A549 (cell line): ENCODE results near the gene RTN4IP1. TPM values are rescaled to one million over a fixed set of nuclear protein-coding genes. Genes with fewer than 3 reads are reported as not detected.

Experiments used
- ATAC-seq, 2 experiments: fragments of 200-7000 bp in 1 of 2; fragments of >200 bp in 1 of 2; cut with Nextera tagmentation in 1 of 2; cut with Tn5 transposase in 1 of 2; 3 replicates each; pipeline versions ENCODE4 v1.8.0 to v1.9.1; 2018 to 2020; ENCODE audit warnings: mild to moderate bottlenecking in 1 of 2, moderate library complexity in 1 of 2
- CTCF ChIA-PET: fragments of 300-600 bp; sonication (Branson Sonifier 250); formaldehyde crosslinking; extraction: SDS; loops from one replicate; lab custom pipeline; 2021; ENCODE audit warnings: antibody characterized with exemption, inconsistent platforms; lab: Yijun Ruan, JAX
- POLR2A ChIA-PET: fragments of 350-600 bp; formaldehyde crosslinking; extraction: SDS; loops from one replicate; lab custom pipeline; 2021; ENCODE audit warnings: antibody characterized with exemption, inconsistent platforms; lab: Yijun Ruan, JAX
- DNase-seq, 2 experiments: peaks; one replicate each; pipeline versions ENCODE4 v3.0.0 to v3.0.0-alpha.2; 2011 to 2016; ENCODE audit warnings: low read depth in 1 of 2, low spot score in 1 of 2
- FAIRE-seq: peaks from 2 replicates; lab custom pipeline; 2011; peaks lifted over from hg19 to GRCh38; lab: Jason Lieb, UNC
- H3K27ac ChIP-seq, 2 experiments: fragments of >200 bp; sonication (Bioruptor Twin); formaldehyde crosslinking; 3 replicates each; pipeline ENCODE4 v1.5.1; 2016 to 2017
- H3K4me1 ChIP-seq: fragments of >200 bp; sonication (Bioruptor Twin); formaldehyde crosslinking; 3 replicates; pipeline ENCODE4 v1.6.1; 2016
- H3K4me2 ChIP-seq: fragments of >200 bp; sonication (Bioruptor Twin); formaldehyde crosslinking; 3 replicates; pipeline ENCODE4 v1.6.1; 2016
- H3K4me3 ChIP-seq: fragments of >200 bp; sonication (Bioruptor Twin); formaldehyde crosslinking; 3 replicates; pipeline ENCODE4 v1.5.1; 2016
- H3K9me3 ChIP-seq: fragments of >200 bp; sonication (Bioruptor Twin); formaldehyde crosslinking; 3 replicates; pipeline ENCODE4 v1.6.1; 2016
- ATOH8 ChIP-seq: fragments of 250-450 bp; sonication (Bioruptor Pico); IDR thresholded peaks from 2 replicates; pipeline ENCODE4 v1.5.0; 2020; ENCODE audit warnings: low read depth, mild to moderate bottlenecking, moderate library complexity
- CBX2 ChIP-seq: fragments of 200-600 bp; sonication (generic); IDR thresholded peaks from 2 replicates; pipeline ENCODE4 v1.6.1; 2016; ENCODE audit warnings: low read depth, mild to moderate bottlenecking, borderline replicate concordance
- CEBPB ChIP-seq, 2 experiments: fragments of >200 bp in 1 of 2; sonication (Bioruptor Twin) in 1 of 2; formaldehyde crosslinking in 1 of 2; IDR thresholded peaks; 2 replicates each; pipeline ENCODE4 v1.6.1; 2012 to 2016
- E2F6 ChIP-seq: IDR thresholded peaks from 2 replicates; pipeline ENCODE4 v1.6.1; 2012; ENCODE audit warnings: low read depth, borderline replicate concordance
- FOSB ChIP-seq: fragments of 250-450 bp; sonication (Bioruptor Pico); IDR thresholded peaks from 2 replicates; pipeline ENCODE4 v1.5.0; 2020; ENCODE audit warnings: mild to moderate bottlenecking, moderate library complexity
- FOSL2 ChIP-seq, 2 experiments: fragments of 450-650 bp in 1 of 2; fragments of >200 bp in 1 of 2; sonication (Bioruptor Twin) in 1 of 2; formaldehyde crosslinking; IDR thresholded peaks; 2 replicates each; pipeline versions ENCODE4 v1.5.0 to v1.6.1; 2016 to 2020; ENCODE audit warnings: mild to moderate bottlenecking in 1 of 2, moderate library complexity in 1 of 2
- GATA3 ChIP-seq: IDR thresholded peaks from 2 replicates; pipeline ENCODE4 v1.6.1; 2012; ENCODE audit warnings: borderline replicate concordance
- HOXA7 ChIP-seq: fragments of 250-450 bp; sonication (Bioruptor Pico); IDR thresholded peaks from 2 replicates; pipeline ENCODE4 v1.5.0; 2020; ENCODE audit warnings: mild to moderate bottlenecking, moderate library complexity
- HOXB5 ChIP-seq: fragments of 250-450 bp; sonication (Bioruptor Pico); IDR thresholded peaks from 2 replicates; pipeline ENCODE4 v1.5.0; 2020; ENCODE audit warnings: mild to moderate bottlenecking, moderate library complexity
- JUNB ChIP-seq: fragments of >200 bp; sonication (Bioruptor Twin); formaldehyde crosslinking; IDR thresholded peaks from 2 replicates; pipeline ENCODE4 v1.6.1; 2016
- MAFK ChIP-seq: fragments of 450-650 bp; IDR thresholded peaks from 2 replicates; pipeline ENCODE4 v1.6.1; 2014; ENCODE audit not compliant: partially characterized antibody
- NPAS2 ChIP-seq: fragments of 250-450 bp; sonication (Bioruptor Pico); IDR thresholded peaks from 2 replicates; pipeline ENCODE4 v1.8.0; 2022; ENCODE audit warnings: mild to moderate bottlenecking, moderate library complexity, borderline replicate concordance
- PHF8 ChIP-seq: fragments of 200-600 bp; sonication (generic); IDR thresholded peaks from 2 replicates; pipeline ENCODE4 v1.6.1; 2016; ENCODE audit warnings: low read depth, mild to moderate bottlenecking, antibody characterized with exemption, moderate library complexity, borderline replicate concordance
- POLR2A ChIP-seq: IDR thresholded peaks from 2 replicates; pipeline ENCODE4 v1.6.1; 2012; ENCODE audit warnings: mild to moderate bottlenecking, low read length
- POLR2AphosphoS2 ChIP-seq: conservative IDR thresholded peaks from 2 replicates; pipeline ENCODE4 v1.6.1; 2012; ENCODE audit warnings: low read length, improper control_type of control experiment, inconsistent platforms
- RAD21 ChIP-seq, 2 experiments: fragments of >200 bp in 1 of 2; sonication (Bioruptor Twin) in 1 of 2; formaldehyde crosslinking in 1 of 2; IDR thresholded peaks in 1 of 2; conservative IDR thresholded peaks in 1 of 2; 2 replicates in 1 of 2; 3 replicates in 1 of 2; pipeline ENCODE4 v1.6.1; 2012 to 2018; ENCODE audit warnings: inconsistent platforms in 1 of 2
- RCOR1 ChIP-seq: fragments of 150-350 bp; IDR thresholded peaks from 2 replicates; pipeline ENCODE4 v1.6.1; 2014; ENCODE audit warnings: antibody characterized with exemption, low read length, low read depth
- ZFP36 ChIP-seq: fragments of 450-650 bp; IDR thresholded peaks from 2 replicates; pipeline ENCODE4 v1.6.1; 2014; ENCODE audit warnings: borderline replicate concordance; ENCODE audit not compliant: partially characterized antibody
- WGBS: methylation state at CpG from one replicate; pipeline ENCODE4 v1.1.6; 2017; ENCODE audit errors: missing lambda C conversion rate; 5-methylcytosine and 5-hydroxymethylcytosine counted together
- polyA plus RNA-seq, 4 experiments: library from polyadenylated mRNA; depleted of rRNA in 3 of 4; stranded (reverse); fragments of >200 nt; fragmentation: RNase III in 1 of 4; extraction: RNeasy Plus Mini Kit Qiagen cat#74134 plus additional on column Dnase treatment in 1 of 4; gene quantifications; 2 replicates in 3 of 4; 3 replicates in 1 of 4; pipeline ENCODE4 v1.2.3, GENCODE V29; 2011 to 2017
- TF ChIP-seq, protein P1 (sequence below): fragments of >200 bp; sonication (Bioruptor Twin); formaldehyde crosslinking; IDR thresholded peaks from 3 replicates; pipeline ENCODE4 v1.5.1; 2016
- TF ChIP-seq, protein P2 (sequence below): IDR thresholded peaks from 2 replicates; pipeline ENCODE4 v1.6.1; 2012

RTN4IP1 gene
- polyA plus RNA-seq, 2 of the 4 experiments (the other 2 are of a cell fraction) = 13.9 to 15.1 TPM

DNA sequence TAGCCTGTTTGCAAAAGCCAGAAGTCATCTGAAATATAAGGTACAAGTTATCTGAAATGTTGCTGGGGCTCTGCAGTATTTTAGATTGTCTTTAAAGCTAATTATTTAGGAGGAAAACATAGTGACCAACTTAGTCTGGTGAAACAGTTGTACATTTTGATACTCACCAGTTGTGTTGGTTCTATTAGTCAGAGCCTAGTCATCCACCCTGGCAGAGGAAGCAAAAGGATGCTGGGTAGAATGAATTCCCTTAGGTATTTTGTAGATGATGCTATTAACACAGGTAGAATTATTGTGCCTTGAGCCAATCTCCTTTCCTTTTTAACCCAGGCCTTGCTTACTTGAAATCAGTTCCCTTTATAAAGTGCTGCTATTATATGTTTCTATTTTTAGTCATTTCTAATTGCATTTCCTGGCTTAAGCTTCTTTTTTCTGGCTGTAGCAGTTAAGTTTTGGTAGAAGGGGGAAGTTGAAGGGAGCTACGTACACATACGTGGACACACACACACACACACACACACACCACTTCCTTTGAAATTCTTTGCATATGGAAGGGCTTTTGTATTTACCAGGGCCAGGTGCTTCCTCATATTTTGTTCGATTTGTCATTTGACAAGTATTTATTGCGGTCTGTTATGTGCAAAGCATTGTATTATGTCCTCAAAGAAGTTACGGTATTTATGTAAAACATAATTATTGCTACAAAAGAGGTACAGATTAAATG lies 82.4 kb downstream of the RTN4IP1 start:
- 54% methylated on average over 5 of the region's 5 CpGs for WGBS
- Histone ChIP-seq H3K4me2 (peak overlapping the region; percentile 41), H3K4me3 (no peak overlapping the region), H3K4me1 (peaks cover 25% of the 10 kb centered on the region; the same call in 2 of the 3 replicates), H3K27ac (peak overlapping the region; percentile 55 to 71), H3K9me3 (no peaks in the 10 kb centered on the region)
- DNase-seq (peak; percentile 36 to 45), FAIRE-seq (no peak), ATAC-seq (peak; percentile 82 to 84; a peak in 5 of 6 replicates)
- POLR2A ChIA-PET = no interaction called here
- CTCF ChIA-PET = interaction anchor here (0.6 to 0.7 kb wide), 3 partner anchors 15 to 107 kb away, joined by 3 read pairs; no protein-coding TSS in a partner anchor
- TF ChIP-seq JUNB (peak; percentile 51), HOXB5 (no peak), POLR2AphosphoS2 (no peak), FOSL2 (IDR thresholded peaks at IDR 0.05) (no peak), FOSL2 (CRISPR knock-in tag; IDR thresholded peaks at IDR 0.05) (peak; percentile 69)

DNA sequence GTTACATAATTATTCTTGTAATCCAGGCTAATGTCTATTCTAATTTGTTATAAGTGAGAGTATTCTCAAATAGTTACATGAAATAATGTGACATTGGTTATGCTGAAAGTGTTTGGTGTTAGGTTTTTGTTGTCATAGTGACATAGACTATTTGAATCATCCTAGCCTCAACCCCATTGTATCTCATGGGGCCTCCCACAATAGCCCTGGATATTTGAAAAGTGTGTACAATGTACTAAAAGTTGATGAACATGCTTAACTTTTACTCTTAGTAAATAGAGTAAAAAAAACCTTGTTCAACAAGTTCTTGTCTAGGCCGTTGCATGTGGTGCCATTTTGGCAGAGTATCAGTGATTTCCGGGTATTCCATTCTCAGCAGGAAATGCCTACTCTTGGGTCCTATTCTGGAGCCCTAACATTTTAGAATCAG lies 83.0 kb downstream of the RTN4IP1 start:
- ChIA-PET CTCF (no interaction called here), POLR2A (no interaction called here)
- ATAC-seq (peak; percentile 38 to 56; a peak in 4 of 6 replicates), DNase-seq (peak in 1 of 2 experiments; percentile 18), FAIRE-seq (no peak)
- Histone ChIP-seq H3K4me2 (peak overlapping the region; percentile 41), H3K4me1 (peaks cover 26% of the 10 kb centered on the region; the same call in 2 of the 3 replicates), H3K9me3 (no peaks in the 10 kb centered on the region), H3K4me3 (no peak overlapping the region), H3K27ac (peak overlapping the region; percentile 55 to 71)
- WGBS = 7% methylated on average over 2 of the region's 2 CpGs
- TF ChIP-seq E2F6 (no peak), GATA3 (no peak), ATOH8 (no peak), FOSB (CRISPR knock-in tag) (no peak), HOXB5 (no peak), CBX2 (no peak), JUNB (no peak), HOXA7 (CRISPR knock-in tag) (no peak), CEBPB (IDR thresholded peaks at IDR 0.05) (no peak), POLR2A (no peak), PHF8 (no peak), ZFP36 (no peak), RAD21 (conservative IDR thresholded peaks at IDR 0.05 in 1 of 2, IDR thresholded peaks at IDR 0.05 in 1 of 2) (no peak), RCOR1 (no peak), MAFK (no peak), NPAS2 (no peak)
- TF ChIP-seq, protein P1, sequence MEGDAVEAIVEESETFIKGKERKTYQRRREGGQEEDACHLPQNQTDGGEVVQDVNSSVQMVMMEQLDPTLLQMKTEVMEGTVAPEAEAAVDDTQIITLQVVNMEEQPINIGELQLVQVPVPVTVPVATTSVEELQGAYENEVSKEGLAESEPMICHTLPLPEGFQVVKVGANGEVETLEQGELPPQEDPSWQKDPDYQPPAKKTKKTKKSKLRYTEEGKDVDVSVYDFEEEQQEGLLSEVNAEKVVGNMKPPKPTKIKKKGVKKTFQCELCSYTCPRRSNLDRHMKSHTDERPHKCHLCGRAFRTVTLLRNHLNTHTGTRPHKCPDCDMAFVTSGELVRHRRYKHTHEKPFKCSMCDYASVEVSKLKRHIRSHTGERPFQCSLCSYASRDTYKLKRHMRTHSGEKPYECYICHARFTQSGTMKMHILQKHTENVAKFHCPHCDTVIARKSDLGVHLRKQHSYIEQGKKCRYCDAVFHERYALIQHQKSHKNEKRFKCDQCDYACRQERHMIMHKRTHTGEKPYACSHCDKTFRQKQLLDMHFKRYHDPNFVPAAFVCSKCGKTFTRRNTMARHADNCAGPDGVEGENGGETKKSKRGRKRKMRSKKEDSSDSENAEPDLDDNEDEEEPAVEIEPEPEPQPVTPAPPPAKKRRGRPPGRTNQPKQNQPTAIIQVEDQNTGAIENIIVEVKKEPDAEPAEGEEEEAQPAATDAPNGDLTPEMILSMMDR = no peak
- TF ChIP-seq, protein P2, sequence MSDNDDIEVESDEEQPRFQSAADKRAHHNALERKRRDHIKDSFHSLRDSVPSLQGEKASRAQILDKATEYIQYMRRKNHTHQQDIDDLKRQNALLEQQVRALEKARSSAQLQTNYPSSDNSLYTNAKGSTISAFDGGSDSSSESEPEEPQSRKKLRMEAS = no peak
